ENCODE measurements around the gene CABYR. TPM values are rescaled to one million over a fixed set of nuclear protein-coding genes. Genes with fewer than 3 reads are reported as not detected.
A peak's percentile ranks its signal among the peaks of the same experiment; 100 is the strongest.

Gene CABYR
- total RNA-seq, 1 donor from 2014 or later, result 2.8 TPM

- Mint-ChIP-seq H3K9me3 (no peaks in the 10 kb centered on the region), H3K27ac (no peak overlapping the region), H3K4me3 (no peak overlapping the region), H3K4me1 (no peaks in the 10 kb centered on the region), H3K36me3 (ENCODE audit: low read depth) (peaks cover 79% of the 10 kb centered on the region), H3K27me3 (no peaks in the 10 kb centered on the region)
- CTCF ChIA-PET, result no interaction called here
- TF ChIP-seq CTCF (IDR thresholded peaks at IDR 0.05), result no peak
- ATAC-seq (ENCODE audit: low read depth), result no peak
- intact Hi-C loops (cut with micrococcal nuclease), result no loop called here
- POLR2A ChIA-PET, result no interaction called here
- DNase-seq, result no peak
Measured at GRCh38 chr18:24128700-24129099, 10.2 kb upstream of the CABYR start.

- no peak for TF ChIP-seq CTCF (IDR thresholded peaks at IDR 0.05)
- CTCF ChIA-PET, result no interaction called here
- POLR2A ChIA-PET, result no interaction called here
- peaks cover 69% of the 10 kb centered on the region for H3K36me3 Mint-ChIP-seq (ENCODE audit: low read depth)
- ATAC-seq (ENCODE audit: low read depth) (no peak), DNase-seq (no peak)
- intact Hi-C loops (cut with micrococcal nuclease), result no loop called here
- no peak overlapping the region for H3K27ac Mint-ChIP-seq
- no peaks in the 10 kb centered on the region for H3K4me1 Mint-ChIP-seq
- H3K27me3 Mint-ChIP-seq, result no peaks in the 10 kb centered on the region
- H3K9me3 Mint-ChIP-seq, result no peaks in the 10 kb centered on the region
- H3K4me3 Mint-ChIP-seq, result no peak overlapping the region
Measured at GRCh38 chr18:24130494-24130893, 8.4 kb upstream of the CABYR start.

- H3K27me3 Mint-ChIP-seq, result peaks cover 6% of the 10 kb centered on the region
- H3K9me3 Mint-ChIP-seq, result peaks cover 2% of the 10 kb centered on the region
- H3K36me3 Mint-ChIP-seq (ENCODE audit: low read depth), result peaks cover 26% of the 10 kb centered on the region
- no peak overlapping the region for H3K27ac Mint-ChIP-seq
- intact Hi-C loops (cut with micrococcal nuclease), result no loop called here
- no peak for DNase-seq
- POLR2A ChIA-PET, result no interaction called here
- ATAC-seq (ENCODE audit: low read depth), result no peak
- CTCF ChIA-PET, result no interaction called here
- no peak for TF ChIP-seq CTCF (IDR thresholded peaks at IDR 0.05)
- peaks cover 16% of the 10 kb centered on the region for H3K4me1 Mint-ChIP-seq
- H3K4me3 Mint-ChIP-seq, result peak overlapping the region; percentile 13
Measured at GRCh38 chr18:24136967-24137373, 1.9 kb upstream of the CABYR start.

GRCh38 chr18:24138409-24138788 lies 463 bp upstream of the CABYR start:
- H3K27me3 Mint-ChIP-seq, result peaks cover 6% of the 10 kb centered on the region
- DNase-seq (no peak), ATAC-seq (ENCODE audit: low read depth) (no peak)
- ChIA-PET CTCF (interaction anchor here (2.1 kb wide), 1 partner anchor 49 kb away, joined by 5 read pairs; no protein-coding TSS in a partner anchor), POLR2A (interaction anchor here (0.5 to 1.7 kb wide), 5 partner anchors 31 to 1336 kb away, joined by 3 to 8 read pairs (median 3); no protein-coding TSS in a partner anchor)
- H3K36me3 Mint-ChIP-seq (ENCODE audit: low read depth), result peaks cover 12% of the 10 kb centered on the region
- H3K4me3 Mint-ChIP-seq, result peak overlapping the region; percentile 87
- peaks cover 2% of the 10 kb centered on the region for H3K9me3 Mint-ChIP-seq
- TF ChIP-seq CTCF (IDR thresholded peaks at IDR 0.05), result no peak
- intact Hi-C loops (cut with micrococcal nuclease), result loop anchor here (1.0 kb wide), 1 partner anchor 39 kb away; no protein-coding TSS in a partner anchor
- peaks cover 16% of the 10 kb centered on the region for H3K4me1 Mint-ChIP-seq
- H3K27ac Mint-ChIP-seq, result peak overlapping the region; percentile 50

DNA sequence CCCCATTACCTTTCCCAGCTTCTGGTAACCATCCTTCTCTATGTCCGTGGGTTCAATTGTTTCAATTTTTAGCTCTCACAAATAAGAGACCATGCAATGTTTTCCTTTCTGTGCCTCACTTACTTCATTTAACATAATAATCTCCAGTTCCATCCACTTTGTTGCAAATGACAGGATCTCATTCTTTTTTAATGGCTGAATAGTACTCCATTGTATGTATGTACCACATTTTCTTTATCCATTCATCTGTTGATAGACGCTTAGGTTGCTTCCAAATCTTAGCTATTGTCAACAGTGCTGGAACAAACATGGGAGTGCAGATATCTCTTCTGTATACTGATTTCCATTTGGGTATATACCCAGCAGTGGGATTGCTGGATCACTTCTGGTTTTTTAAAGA lies 1.8 kb downstream of the CABYR start:
- ATAC-seq (ENCODE audit: low read depth) (no peak), DNase-seq (no peak)
- peaks cover 2% of the 10 kb centered on the region for H3K36me3 Mint-ChIP-seq (ENCODE audit: low read depth)
- TF ChIP-seq CTCF (IDR thresholded peaks at IDR 0.05), result no peak
- peaks cover 16% of the 10 kb centered on the region for H3K4me1 Mint-ChIP-seq
- H3K27ac Mint-ChIP-seq, result no peak overlapping the region
- H3K9me3 Mint-ChIP-seq, result peaks cover 2% of the 10 kb centered on the region
- intact Hi-C loops (cut with micrococcal nuclease), result no loop called here
- ChIA-PET POLR2A (interaction anchor here (0.6 kb wide), 1 partner anchor 192 kb away, joined by 6 read pairs; no protein-coding TSS in a partner anchor), CTCF (no interaction called here)
- peaks cover 6% of the 10 kb centered on the region for H3K27me3 Mint-ChIP-seq
- no peak overlapping the region for H3K4me3 Mint-ChIP-seq

Measured in activated B cell treated with CpG ODN at 0.5 μM for 24 hours (primary cell).